GM21786 (cell line): ENCODE measurements around the gene ITM2B.
"Not testable (repeated sequence)": the region's sequence is repeated elsewhere in the genome, so short reads cannot be mapped to it uniquely, and the experiment has no call there.

Experiments
- ATAC-seq: cut with Tn5 transposase; IDR thresholded peaks from one replicate; pipeline ENCODE4 v1.9.1; 2021; ENCODE audit not compliant: unreplicated experiment

ITM2B gene

GRCh38 chr13:48233046-48233888, at the start of gene ITM2B:
Gene ITM2B (plus strand): TSS chr13:48233206. CDS start chr13:48233361, 155 bp downstream.
- peak; percentile 56 for ATAC-seq

- no peak for ATAC-seq
Observed at GRCh38 chr13:48184260-48184659, 48.7 kb upstream of the ITM2B start.

- ATAC-seq = no peak
Observed at GRCh38 chr13:48185018-48185417, 48.0 kb upstream of the ITM2B start.

GRCh38 chr13:48186722-48187121, 46.3 kb upstream of the ITM2B start:
- ATAC-seq = no peak

- ATAC-seq = no peak
Observed at GRCh38 chr13:48188131-48188530, 44.9 kb upstream of the ITM2B start.

GRCh38 chr13:48188601-48189000, 44.4 kb upstream of the ITM2B start:
- ATAC-seq = no peak

- ATAC-seq = no peak
Observed at GRCh38 chr13:48189171-48189570, 43.8 kb upstream of the ITM2B start.

- ATAC-seq = no peak
Observed at GRCh38 chr13:48192411-48192935, 40.5 kb upstream of the ITM2B start.

GRCh38 chr13:48194379-48194754, 38.6 kb upstream of the ITM2B start:
- ATAC-seq = peak; percentile 84

GRCh38 chr13:48199404-48199946, 33.5 kb upstream of the ITM2B start:
- ATAC-seq = no peak

- no peak for ATAC-seq
Observed at GRCh38 chr13:48201044-48201443, 32.0 kb upstream of the ITM2B start.

- not testable (repeated sequence) for ATAC-seq
Observed at GRCh38 chr13:48207207-48207606, 25.8 kb upstream of the ITM2B start.

- ATAC-seq = no peak
Observed at GRCh38 chr13:48210178-48210577, 22.8 kb upstream of the ITM2B start.

- no peak for ATAC-seq
Observed at GRCh38 chr13:48214519-48215121, 18.4 kb upstream of the ITM2B start.

GRCh38 chr13:48215511-48216203, 17.3 kb upstream of the ITM2B start:
- ATAC-seq = not testable (repeated sequence)

- ATAC-seq = no peak
Observed at GRCh38 chr13:48216204-48216711, 16.7 kb upstream of the ITM2B start.

GRCh38 chr13:48220592-48220980, 12.4 kb upstream of the ITM2B start:
- ATAC-seq = no peak

GRCh38 chr13:48220981-48221685, 11.9 kb upstream of the ITM2B start:
- no peak for ATAC-seq

- ATAC-seq = no peak
Observed at GRCh38 chr13:48221686-48222187, 11.3 kb upstream of the ITM2B start.
